Activated CD8-positive, alpha-beta memory T cell treated with anti-CD3 and anti-CD28 coated beads, Interleukin-2, amount 50 U/mL, for 1 hour (primary cell): ENCODE measurements around the gene GPT2.
"Not testable (repeated sequence)": the region's sequence is repeated elsewhere in the genome, so short reads cannot be mapped to it uniquely, and the experiment has no call there.

Source experiments
- DNase-seq: peaks from one replicate; pipeline ENCODE4 v3.0.0-alpha.2; 2020; ENCODE audit errors: extremely low read depth

Gene GPT2

GRCh38 chr16:46923513-46924295, 39.5 kb downstream of the GPT2 start:
- DNase-seq, result no peak

GRCh38 chr16:46924402-46924801, 40.2 kb downstream of the GPT2 start:
- DNase-seq, result no peak

GRCh38 chr16:46926470-46927225, 42.5 kb downstream of the GPT2 start:
- no peak for DNase-seq

- no peak for DNase-seq
These were observed 43.1 kb downstream of the GPT2 start for GRCh38 chr16:46927273-46927672.

- no peak for DNase-seq
These were observed 44.6 kb downstream of the GPT2 start for GRCh38 chr16:46928811-46929210.

GRCh38 chr16:46929378-46930332, 45.5 kb downstream of the GPT2 start:
- DNase-seq, result no peak

GRCh38 chr16:46930861-46931260, 46.7 kb downstream of the GPT2 start:
- DNase-seq, result no peak

- DNase-seq, result no peak
These were observed 48.6 kb downstream of the GPT2 start for GRCh38 chr16:46932802-46933201.

GRCh38 chr16:46937536-46937935, 53.4 kb downstream of the GPT2 start:
- DNase-seq, result no peak

- DNase-seq, result not testable (repeated sequence)
These were observed 60.6 kb downstream of the GPT2 start for GRCh38 chr16:46944713-46945112.

- DNase-seq, result no peak
These were observed 63.9 kb downstream of the GPT2 start for GRCh38 chr16:46947900-46948547.

- no peak for DNase-seq
These were observed 64.5 kb downstream of the GPT2 start for GRCh38 chr16:46948548-46949166.

GRCh38 chr16:46949241-46949892, 65.2 kb downstream of the GPT2 start:
- no peak for DNase-seq

GRCh38 chr16:46950009-46950408, 65.8 kb downstream of the GPT2 start:
- DNase-seq, result no peak

- DNase-seq, result no peak
These were observed 70.4 kb downstream of the GPT2 start for GRCh38 chr16:46954562-46954961.

- no peak for DNase-seq
These were observed 77.5 kb downstream of the GPT2 start for GRCh38 chr16:46961373-46962353.

- DNase-seq, result no peak
These were observed 78.5 kb downstream of the GPT2 start for GRCh38 chr16:46962629-46963028.

- DNase-seq, result no peak
These were observed 83.9 kb downstream of the GPT2 start for GRCh38 chr16:46968063-46968435.

GRCh38 chr16:46970089-46970488, 85.9 kb downstream of the GPT2 start:
- DNase-seq, result no peak
